ENCODE data around the gene ROPN1B.

Gene ROPN1B

DNA sequence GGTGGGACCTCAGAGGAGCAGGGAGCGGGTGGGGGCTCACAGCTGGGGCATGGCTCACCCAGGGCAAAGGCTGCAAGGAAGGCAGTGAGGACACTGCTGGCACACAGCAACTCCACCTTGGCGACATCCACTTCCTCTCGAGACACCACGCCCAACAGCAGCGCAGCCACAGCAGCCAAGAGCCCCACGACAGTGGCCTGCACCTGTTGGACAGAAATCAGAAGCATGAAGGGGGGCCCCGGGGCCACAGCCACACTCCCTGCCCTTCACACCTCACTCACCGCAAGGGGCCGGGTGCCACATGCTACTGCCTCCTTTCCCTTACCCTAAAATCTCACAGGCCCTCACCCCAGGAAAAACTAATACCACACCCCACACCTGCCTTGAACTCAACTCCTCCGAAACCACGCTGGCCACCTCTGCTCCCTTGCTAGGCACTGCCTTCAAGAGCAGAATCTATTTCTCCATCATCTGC lies 57.3 kb downstream of the ROPN1B start:
- no peak for FAIRE-seq
- DNase-seq (ENCODE audit: insufficient read length, low spot score): no peak

DNA sequence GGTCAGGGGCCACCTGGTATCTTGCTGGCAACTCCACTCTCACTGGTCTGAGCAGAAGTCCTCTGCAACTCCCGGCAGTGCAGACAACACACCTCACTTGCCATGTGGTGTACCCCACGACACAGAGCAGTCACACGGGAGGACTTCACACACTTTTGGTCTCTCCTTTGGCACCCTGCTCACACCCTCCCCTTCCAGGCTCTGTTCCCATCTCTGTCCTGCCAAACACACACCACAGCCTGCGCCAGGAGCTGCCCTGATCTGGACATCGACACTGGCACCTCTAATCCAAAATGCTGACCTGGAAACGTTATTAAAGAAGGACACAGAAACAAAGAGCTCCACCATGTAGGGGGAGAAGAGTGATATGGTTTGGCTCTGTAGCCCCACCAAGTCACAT lies 57.8 kb downstream of the ROPN1B start:
- peak; percentile 52 for FAIRE-seq
- DNase-seq (ENCODE audit: insufficient read length, low spot score): no peak

DNA sequence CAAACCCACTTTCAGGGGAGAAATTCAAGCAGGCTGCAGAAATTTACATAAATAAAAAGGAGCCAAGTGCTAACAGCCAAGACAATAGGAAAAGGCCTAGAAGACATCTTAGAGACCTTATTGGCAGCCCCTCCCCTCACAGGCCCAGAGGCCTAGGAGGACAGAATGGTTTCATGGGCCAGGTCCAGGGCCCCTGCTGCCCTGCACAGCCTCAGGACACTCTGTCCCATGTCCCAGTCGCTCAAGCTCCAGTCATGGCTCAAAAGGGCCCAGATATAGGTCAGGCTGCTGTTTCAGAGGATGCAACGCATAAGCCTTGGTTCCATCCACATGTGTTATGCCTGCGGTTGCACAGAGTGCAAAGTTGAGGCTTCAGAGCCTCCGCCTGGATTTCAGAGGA lies 59.1 kb downstream of the ROPN1B start:
- FAIRE-seq: no peak
- DNase-seq (ENCODE audit: insufficient read length, low spot score): no peak

DNA sequence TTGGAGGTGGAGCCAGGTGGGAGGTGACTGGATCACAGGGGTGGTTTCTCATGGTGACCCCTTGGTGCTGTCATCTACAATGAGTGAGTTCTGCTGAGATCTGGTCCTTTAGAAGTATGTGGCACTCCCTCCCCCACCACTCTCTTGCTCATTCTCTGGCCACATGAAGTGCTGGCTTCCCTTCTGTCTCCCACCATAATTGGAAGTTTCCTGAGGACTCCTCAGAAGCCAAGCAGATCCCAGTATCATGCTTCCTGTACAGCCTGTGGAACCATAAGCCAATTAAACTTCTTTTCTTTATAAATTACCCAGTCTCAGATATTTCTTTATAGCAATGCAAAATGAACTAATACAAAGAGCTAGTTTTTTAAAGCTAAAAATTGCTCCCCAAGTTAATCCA lies 60.3 kb downstream of the ROPN1B start:
- DNase-seq (ENCODE audit: insufficient read length, low spot score) (no peak), FAIRE-seq (no peak)

DNA sequence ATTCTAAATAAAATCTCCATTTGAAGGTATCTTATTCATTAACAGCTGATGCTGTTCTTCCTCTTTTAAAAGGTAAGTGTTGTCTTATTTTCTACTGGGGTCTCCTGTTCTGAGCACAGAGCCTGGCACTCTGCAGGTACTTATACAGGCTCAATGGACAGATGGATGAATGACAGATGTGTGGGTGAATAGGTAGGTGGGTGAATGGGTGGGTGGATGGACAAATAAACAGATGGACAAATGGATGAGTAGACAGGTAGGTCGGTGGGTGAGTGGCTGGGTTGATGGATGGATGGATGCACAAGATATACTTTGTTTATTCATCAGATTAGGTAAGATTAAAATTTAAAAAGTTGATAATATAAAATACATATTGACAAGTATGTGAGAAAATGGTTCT lies 61.5 kb downstream of the ROPN1B start:
- FAIRE-seq: no peak
- DNase-seq (ENCODE audit: insufficient read length, low spot score): no peak

DNA sequence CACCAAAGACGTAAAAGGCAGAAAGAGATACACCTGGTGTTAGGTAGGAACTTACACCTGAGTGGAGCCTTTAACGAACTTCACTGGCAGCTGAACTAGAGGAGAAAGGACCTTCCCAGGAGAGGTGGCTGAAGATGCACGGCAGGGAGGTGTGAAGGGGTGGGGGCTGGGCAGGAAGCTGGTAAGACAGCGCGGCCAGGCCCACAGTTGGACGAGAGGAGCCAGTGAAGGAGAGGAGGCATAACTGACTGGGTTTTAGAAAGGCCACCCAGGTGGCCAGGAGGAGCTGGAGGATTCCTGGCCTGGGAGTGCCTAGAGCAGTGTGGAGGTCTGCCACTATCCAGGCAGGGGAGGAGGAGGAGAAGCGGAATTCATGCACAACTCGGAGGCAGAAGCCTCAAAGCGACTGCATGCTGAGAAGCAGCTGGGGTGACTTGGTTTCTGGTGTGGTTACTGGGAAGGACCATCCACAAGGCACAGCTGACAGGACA lies 63.0 kb downstream of the ROPN1B start:
- DNase-seq (ENCODE audit: insufficient read length, low spot score): no peak
- no peak for FAIRE-seq
